CD4-positive, alpha-beta T cell (primary cell): ENCODE results near the gene KIF5B. TPM values are rescaled to one million over a fixed set of nuclear protein-coding genes. Genes with fewer than 3 reads are reported as not detected.

ENCODE experiments used
- ATAC-seq: fragments of 200-7000 bp; cut with Tn5 transposase; one replicate; pipeline ENCODE4 v1.10.0; 2022; ENCODE audit warnings: mild to moderate bottlenecking; ENCODE audit not compliant: poor library complexity
- CTCF ChIA-PET: fragments of 350-600 bp; sonication (Branson Sonifier 250); formaldehyde crosslinking; loops from one replicate; lab custom pipeline; 2021; ENCODE audit warnings: antibody characterized with exemption, inconsistent platforms; lab: Charles Lee
- POLR2A ChIA-PET: fragments of 350-600 bp; sonication (Branson Sonifier 250); formaldehyde crosslinking; loops from one replicate; lab custom pipeline; 2021; ENCODE audit warnings: antibody characterized with exemption, inconsistent platforms; lab: Charles Lee
- DNase-seq, 14 experiments: peaks; one replicate each; pipeline ENCODE4 v3.0.0-alpha.2; 2013 to 2020; ENCODE audit warnings: mixed read lengths in 2 of 14
- H3K27ac ChIP-seq, 2 donors: one replicate each; pipeline versions ENCODE4 v1.5.1 to v1.7.0; 2013; ENCODE audit warnings: low read length in 2 of 2, low read depth in 1 of 2, mild to moderate bottlenecking in 1 of 2
- H3K27me3 ChIP-seq, 2 experiments: 1 replicate in 1 of 2; 2 replicates in 1 of 2; pipeline versions ENCODE4 v1.6.1 to v1.7.0; 2013; ENCODE audit warnings: low read length in 2 of 2, control low read depth in 1 of 2, mild to moderate bottlenecking in 1 of 2, moderate library complexity in 1 of 2; ENCODE audit not compliant: insufficient read depth in 2 of 2, control insufficient read depth in 1 of 2
- H3K36me3 ChIP-seq: one replicate; pipeline ENCODE4 v1.6.1; 2013; ENCODE audit warnings: low read length, control low read depth; ENCODE audit not compliant: insufficient read depth
- H3K4me1 ChIP-seq: one replicate; pipeline ENCODE4 v1.6.1; 2013; ENCODE audit warnings: low read length, control low read depth; ENCODE audit not compliant: insufficient read depth
- H3K4me3 ChIP-seq: one replicate; pipeline ENCODE4 v1.5.1; 2013; ENCODE audit warnings: mild to moderate bottlenecking, low read length, moderate library complexity
- H3K9me3 ChIP-seq, 2 experiments: 1 replicate in 1 of 2; 2 replicates in 1 of 2; pipeline versions ENCODE4 v1.6.1 to v1.7.0; 2013; ENCODE audit warnings: low read length in 2 of 2, mild to moderate bottlenecking in 2 of 2, control low read depth in 1 of 2, moderate library complexity in 1 of 2; ENCODE audit not compliant: control insufficient read depth in 1 of 2, insufficient read depth in 1 of 2
- H3K27ac Mint-ChIP-seq: one replicate; pipeline ENCODE4 v1.8.0; 2020; ENCODE audit warnings: mixed read lengths
- H3K27me3 Mint-ChIP-seq: one replicate; pipeline ENCODE4 v1.8.0; 2021; ENCODE audit warnings: mixed read lengths
- H3K36me3 Mint-ChIP-seq: one replicate; pipeline ENCODE4 v1.8.0; 2021; ENCODE audit warnings: low read depth, mixed read lengths
- H3K4me1 Mint-ChIP-seq: one replicate; pipeline ENCODE4 v1.8.0; 2021; ENCODE audit warnings: low read depth, mixed read lengths
- H3K4me3 Mint-ChIP-seq: one replicate; pipeline ENCODE4 v1.8.0; 2020; ENCODE audit warnings: mild to moderate bottlenecking, mixed read lengths
- H3K9me3 Mint-ChIP-seq: one replicate; pipeline ENCODE4 v1.8.0; 2020; ENCODE audit warnings: mixed read lengths
- CTCF ChIP-seq: fragments of 200-600 bp; IDR thresholded peaks from one replicate; pipeline ENCODE4 v1.8.0; 2022; ENCODE audit warnings: antibody characterized with exemption, mild to moderate bottlenecking
- intact Hi-C, 2 experiments: fragments of 100-400 bp; cut with DNase I in 1 of 2; cut with micrococcal nuclease in 1 of 2; formaldehyde crosslinking; loops; one replicate each; pipeline versions ENCODE4 v1.15.1 to v1.9.0; 2023 to 2025; cut with DNase I, micrococcal nuclease
- total RNA-seq, 174 experiments: library from RNA in 2 of 174; stranded (reverse) in 2 of 174; gene quantifications; one replicate each; pipeline ENCODE4 v1.2.3 and lab custom pipeline; 2021 to 2026

The KIF5B gene
- total RNA-seq, 2 experiments from 2014 or later: 58.3 to 59.0 TPM

DNA sequence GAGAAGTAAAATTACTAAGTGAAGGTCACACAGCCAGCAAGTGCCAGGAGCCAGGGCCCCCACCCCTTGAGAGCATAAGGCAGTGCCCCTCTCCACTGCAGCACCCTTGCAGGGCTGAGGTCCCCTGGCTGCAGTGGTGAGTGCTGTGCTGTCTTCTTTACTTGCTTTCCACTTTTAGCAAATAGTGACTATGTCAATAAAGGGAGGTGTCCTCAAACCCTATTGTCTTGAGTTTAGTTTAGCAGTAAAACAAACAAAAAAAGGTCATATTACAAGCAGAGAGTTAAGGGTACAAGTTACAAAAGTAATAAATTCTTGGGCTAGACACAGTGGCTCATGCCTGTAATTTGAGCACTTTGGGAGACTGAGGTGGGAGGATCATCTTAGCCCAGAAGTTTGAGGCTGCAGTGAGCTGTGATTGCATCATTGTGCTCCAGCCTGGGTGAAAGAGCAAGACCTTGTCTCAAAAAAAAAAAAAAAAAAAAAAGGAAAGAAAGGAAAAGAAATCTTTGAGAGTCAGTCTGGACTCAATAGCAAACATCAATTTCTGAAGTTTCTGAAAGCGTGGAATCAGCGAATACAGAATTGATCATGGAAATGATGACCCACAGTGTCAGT is 39.0 kb upstream of the KIF5B start:
- Mint-ChIP-seq H3K4me1 (no peaks in the 10 kb centered on the region), H3K9me3 (peaks cover 6% of the 10 kb centered on the region), H3K27me3 (peaks cover 16% of the 10 kb centered on the region), H3K27ac (no peak overlapping the region), H3K4me3 (no peak overlapping the region), H3K36me3 (no peaks in the 10 kb centered on the region)
- ATAC-seq (no peak), DNase-seq (no peak)
- CTCF ChIA-PET: no interaction called here
- H3K27ac ChIP-seq: no peak overlapping the region
- no peaks in the 10 kb centered on the region for H3K4me1 ChIP-seq
- H3K27me3 ChIP-seq: no peaks in the 10 kb centered on the region
- intact Hi-C loops: no loop called here
- peaks cover 0 to 12% of the 10 kb centered on the region in 2 experiments for H3K9me3 ChIP-seq
- no peak overlapping the region for H3K4me3 ChIP-seq
- POLR2A ChIA-PET: no interaction called here
- H3K36me3 ChIP-seq: no peaks in the 10 kb centered on the region
- no peak for TF ChIP-seq CTCF

GRCh38 chr10:32093650-32094049 is 37.4 kb upstream of the KIF5B start:
- Histone ChIP-seq H3K4me1 (no peaks in the 10 kb centered on the region), H3K27ac (no peak overlapping the region), H3K36me3 (no peaks in the 10 kb centered on the region), H3K9me3 (peaks cover 0 to 11% of the 10 kb centered on the region in 2 experiments), H3K4me3 (no peak overlapping the region), H3K27me3 (no peaks in the 10 kb centered on the region)
- ATAC-seq: no peak
- no peak for DNase-seq
- H3K4me3 Mint-ChIP-seq: no peak overlapping the region
- ChIA-PET POLR2A (no interaction called here), CTCF (no interaction called here)
- H3K27ac Mint-ChIP-seq: no peak overlapping the region
- TF ChIP-seq CTCF: no peak
- peaks cover 16% of the 10 kb centered on the region for H3K27me3 Mint-ChIP-seq
- no peaks in the 10 kb centered on the region for H3K4me1 Mint-ChIP-seq
- intact Hi-C loops: no loop called here
- no peaks in the 10 kb centered on the region for H3K36me3 Mint-ChIP-seq
- H3K9me3 Mint-ChIP-seq: peaks cover 3% of the 10 kb centered on the region

DNA sequence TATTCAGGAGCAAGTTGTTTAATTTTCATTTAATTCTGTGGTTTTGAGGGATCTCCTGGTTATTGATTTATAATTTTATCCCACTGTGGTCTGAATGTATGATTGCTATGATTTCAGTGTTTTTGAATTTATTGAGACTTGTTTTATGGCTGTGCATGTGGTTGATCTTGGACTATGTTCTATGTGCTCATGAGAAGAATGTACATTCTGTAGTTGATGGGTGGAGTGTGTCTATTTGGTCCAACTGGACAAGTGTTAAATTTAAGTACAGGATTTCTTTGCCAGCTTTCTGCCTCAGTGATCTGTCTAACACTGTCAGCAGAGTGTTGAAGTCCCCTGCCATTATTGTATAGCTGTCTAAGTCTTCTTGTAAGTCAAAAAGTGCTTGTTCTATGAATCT is 34.8 kb upstream of the KIF5B start:
- H3K9me3 ChIP-seq: peaks cover 0 to 3% of the 10 kb centered on the region in 2 experiments
- ChIA-PET CTCF (no interaction called here), POLR2A (no interaction called here)
- DNase-seq (no peak), ATAC-seq (no peak)
- intact Hi-C loops: no loop called here
- H3K4me3 Mint-ChIP-seq: no peak overlapping the region
- H3K4me1 Mint-ChIP-seq: no peaks in the 10 kb centered on the region
- no peak overlapping the region for H3K4me3 ChIP-seq
- H3K27ac Mint-ChIP-seq: no peak overlapping the region
- H3K27me3 ChIP-seq: no peaks in the 10 kb centered on the region
- no peak for TF ChIP-seq CTCF
- no peaks in the 10 kb centered on the region for H3K36me3 Mint-ChIP-seq
- H3K36me3 ChIP-seq: no peaks in the 10 kb centered on the region
- no peak overlapping the region for H3K27ac ChIP-seq
- H3K4me1 ChIP-seq: no peaks in the 10 kb centered on the region
- no peaks in the 10 kb centered on the region for H3K9me3 Mint-ChIP-seq
- H3K27me3 Mint-ChIP-seq: peaks cover 16% of the 10 kb centered on the region
